Adipocyte (in vitro differentiated cells): ENCODE data around the gene TGIF2LX.
"Not testable (repeated sequence)": the region's sequence is repeated elsewhere in the genome, so short reads cannot be mapped to it uniquely, and the experiment has no call there.

Source experiments
- DNase-seq: peaks from one replicate; pipeline ENCODE4 v3.0.0-alpha.2; 2015; ENCODE audit warnings: low read depth
- H3K27me3 ChIP-seq: replicated peaks from 2 replicates; pipeline ENCODE4 v1.7.0; 2013; ENCODE audit warnings: mild to moderate bottlenecking, low read length, moderate library complexity; ENCODE audit not compliant: control insufficient read depth, insufficient read depth
- H3K36me3 ChIP-seq: 2 replicates; pipeline ENCODE4 v1.7.0; 2013; ENCODE audit warnings: low read length, mild to moderate bottlenecking, moderate library complexity; ENCODE audit not compliant: control insufficient read depth, insufficient read depth, severe bottlenecking
- H3K4me1 ChIP-seq: 2 replicates; pipeline ENCODE4 v1.7.0; 2013; ENCODE audit warnings: mild to moderate bottlenecking, low read length, moderate library complexity; ENCODE audit not compliant: control insufficient read depth, insufficient read depth
- H3K4me3 ChIP-seq: 2 replicates; pipeline ENCODE4 v1.7.0; 2013; ENCODE audit warnings: mild to moderate bottlenecking, low read length, moderate library complexity
- H3K9ac ChIP-seq: 2 replicates; pipeline ENCODE4 v1.7.0; 2013; ENCODE audit warnings: mild to moderate bottlenecking, low read length, moderate library complexity
- H3K9me3 ChIP-seq: 2 replicates; pipeline ENCODE4 v1.7.0; 2013; ENCODE audit warnings: mild to moderate bottlenecking, low read length, moderate library complexity; ENCODE audit not compliant: control insufficient read depth

The TGIF2LX gene

DNA sequence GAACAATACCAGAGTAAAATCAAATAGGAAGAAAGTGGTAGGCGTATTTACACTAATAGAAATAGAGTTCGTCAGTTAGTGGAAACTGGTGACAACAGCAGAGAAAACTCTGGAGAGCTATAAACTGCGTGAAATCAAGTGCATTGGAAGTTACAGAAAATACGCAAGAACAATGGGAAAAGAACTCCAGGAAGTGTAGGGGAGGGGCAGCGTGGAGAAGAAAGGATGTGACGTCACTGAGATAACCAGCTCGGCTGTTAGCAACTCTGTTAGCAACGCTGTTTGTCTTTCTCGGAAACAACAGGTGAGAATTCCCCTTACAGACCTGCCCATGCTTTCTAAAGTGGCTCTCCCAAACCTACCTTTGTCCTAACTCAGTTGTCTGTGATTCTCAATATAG is at the start of gene TGIF2LX:
TGIF2LX (plus strand) TSS at position 244 of the 400 bp plus-strand sequence. CDS start 178 bp downstream, outside the sequence.
- not testable (repeated sequence) for DNase-seq, H3K9me3 ChIP-seq, H3K9ac ChIP-seq, H3K27me3 ChIP-seq, H3K36me3 ChIP-seq, H3K4me3 ChIP-seq, H3K4me1 ChIP-seq

DNA sequence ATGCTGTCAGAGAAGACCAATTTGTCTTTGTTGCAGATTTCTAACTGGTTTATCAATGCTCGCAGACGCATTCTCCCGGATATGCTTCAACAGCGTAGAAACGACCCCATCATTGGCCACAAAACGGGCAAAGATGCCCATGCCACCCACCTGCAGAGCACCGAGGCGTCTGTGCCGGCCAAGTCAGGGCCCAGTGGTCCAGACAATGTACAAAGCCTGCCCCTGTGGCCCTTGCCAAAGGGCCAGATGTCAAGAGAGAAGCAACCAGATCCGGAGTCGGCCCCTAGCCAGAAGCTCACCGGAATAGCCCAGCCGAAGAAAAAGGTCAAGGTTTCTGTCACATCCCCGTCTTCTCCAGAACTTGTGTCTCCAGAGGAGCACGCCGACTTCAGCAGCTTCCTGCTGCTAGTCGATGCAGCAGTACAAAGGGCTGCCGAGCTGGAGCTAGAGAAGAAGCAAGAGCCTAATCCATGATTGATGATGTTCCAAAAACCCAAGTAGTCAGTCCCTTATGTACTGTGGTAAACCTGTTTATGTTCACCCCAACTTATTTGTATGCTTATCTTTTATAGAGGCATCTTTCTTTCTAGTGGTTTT is 728 bp downstream of the TGIF2LX start:
- not testable (repeated sequence) for H3K27me3 ChIP-seq, H3K4me3 ChIP-seq, H3K4me1 ChIP-seq

DNA sequence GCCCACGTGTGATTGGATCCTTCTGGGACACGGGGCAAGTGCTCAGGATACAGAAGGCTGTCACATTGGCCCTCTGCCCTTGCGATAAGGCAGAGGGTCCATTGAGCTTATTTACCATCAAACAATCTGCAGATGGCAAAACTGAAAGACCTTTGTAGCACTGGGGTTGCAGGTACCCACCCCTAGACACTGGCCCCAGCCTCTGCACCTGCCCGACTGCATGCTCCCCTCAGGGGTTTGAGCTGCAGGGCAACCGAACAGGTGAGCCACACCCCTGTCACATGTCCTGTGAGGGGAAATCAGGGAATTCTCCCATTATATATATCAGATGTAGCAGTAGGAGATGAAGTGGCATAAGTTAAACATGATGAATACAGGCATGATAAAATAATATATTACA is 21.4 kb downstream of the TGIF2LX start:
- H3K4me1 ChIP-seq, H3K9me3 ChIP-seq, H3K36me3 ChIP-seq, H3K4me3 ChIP-seq, H3K9ac ChIP-seq, DNase-seq, H3K27me3 ChIP-seq: not testable (repeated sequence)

More for the DNA sequence above, 728 bp downstream of the TGIF2LX start:
- not testable (repeated sequence) for H3K9ac ChIP-seq, H3K9me3 ChIP-seq, H3K36me3 ChIP-seq, DNase-seq

DNA sequence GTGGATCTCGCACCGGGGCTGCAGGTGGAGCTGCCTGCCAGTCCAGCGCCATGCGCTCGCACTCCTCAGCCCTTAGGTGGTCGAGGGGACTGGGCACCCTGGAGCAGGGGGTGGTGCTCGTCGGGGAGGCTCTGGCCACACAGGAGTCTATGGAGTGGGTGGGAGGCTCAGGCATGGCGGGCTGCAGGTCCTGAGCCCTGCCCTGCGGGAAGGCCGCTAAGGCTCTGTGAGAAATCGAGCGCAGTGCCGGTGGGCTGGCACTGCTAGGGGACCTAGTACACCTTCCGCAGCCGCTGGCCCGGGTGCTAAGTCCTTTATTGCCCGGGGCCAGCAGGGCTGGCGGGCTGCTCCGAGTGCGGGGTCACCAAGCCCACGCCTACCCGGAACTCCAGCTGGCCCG is 43.9 kb downstream of the TGIF2LX start:
- DNase-seq = not testable (repeated sequence)

More for the DNA sequence above, 43.9 kb downstream of the TGIF2LX start:
- not testable (repeated sequence) for H3K27me3 ChIP-seq, H3K9me3 ChIP-seq, H3K4me3 ChIP-seq, H3K4me1 ChIP-seq, H3K9ac ChIP-seq, H3K36me3 ChIP-seq
